Mesenchymal stem cell (in vitro differentiated cells and primary cell): ENCODE data around the gene FRMD4B.

Experiments used
- DNase-seq: peaks from one replicate; pipeline ENCODE4 v3.0.0-alpha.2; 2013
- H2AFZ ChIP-seq: one replicate; pipeline ENCODE4 v1.6.1; 2013; ENCODE audit warnings: low read depth, mild to moderate bottlenecking, control low read depth, inconsistent platforms, low read length, moderate library complexity
- H2AK5ac ChIP-seq: 2 replicates; pipeline ENCODE4 v1.6.1; 2013; ENCODE audit warnings: low read length, moderate library complexity, mild to moderate bottlenecking, inconsistent platforms; ENCODE audit not compliant: severe bottlenecking
- H2BK120ac ChIP-seq: one replicate; pipeline ENCODE4 v1.6.1; 2013; ENCODE audit warnings: low read depth, mild to moderate bottlenecking, inconsistent platforms, low read length, moderate library complexity
- H2BK12ac ChIP-seq, 2 experiments: one replicate each; pipeline ENCODE4 v1.6.1; 2013; ENCODE audit warnings: inconsistent platforms in 2 of 2, low read length in 2 of 2, mild to moderate bottlenecking in 2 of 2, moderate library complexity in 2 of 2, control low read depth in 1 of 2
- H2BK15ac ChIP-seq: one replicate; pipeline ENCODE4 v1.6.1; 2013; ENCODE audit warnings: mild to moderate bottlenecking, low read depth, inconsistent platforms; ENCODE audit not compliant: poor library complexity, severe bottlenecking
- H2BK5ac ChIP-seq: 2 replicates; pipeline ENCODE4 v1.6.1; 2013; ENCODE audit warnings: low read depth, mild to moderate bottlenecking, low read length, control low read depth, inconsistent platforms; ENCODE audit not compliant: poor library complexity, severe bottlenecking
- H3K14ac ChIP-seq, 2 experiments: one replicate each; pipeline ENCODE4 v1.6.1; 2013; ENCODE audit warnings: inconsistent platforms in 2 of 2, low read length in 2 of 2, control low read depth in 1 of 2, mild to moderate bottlenecking in 1 of 2, moderate library complexity in 1 of 2
- H3K18ac ChIP-seq, 2 experiments: one replicate each; pipeline ENCODE4 v1.6.1; 2013; ENCODE audit warnings: inconsistent platforms in 2 of 2, low read length in 2 of 2, control low read depth in 1 of 2, low read depth in 1 of 2, mild to moderate bottlenecking in 1 of 2
- H3K23ac ChIP-seq, 2 experiments: one replicate each; pipeline ENCODE4 v1.6.1; 2013; ENCODE audit warnings: inconsistent platforms in 2 of 2, low read length in 2 of 2, mild to moderate bottlenecking in 2 of 2, moderate library complexity in 2 of 2, control low read depth in 1 of 2
- H3K27ac ChIP-seq: 2 replicates; pipeline ENCODE4 v1.5.1; 2013; ENCODE audit warnings: mild to moderate bottlenecking, moderate library complexity, low read length, control low read depth, inconsistent platforms; ENCODE audit not compliant: poor library complexity, severe bottlenecking
- H3K27me3 ChIP-seq, 2 experiments: 2 replicates each; pipeline versions ENCODE4 v1.6.1 to v1.7.0; 2013; ENCODE audit warnings: low read length in 2 of 2, mild to moderate bottlenecking in 2 of 2, moderate library complexity in 2 of 2, control low read depth in 1 of 2, inconsistent platforms in 1 of 2; ENCODE audit not compliant: control insufficient read depth in 1 of 2, insufficient read depth in 1 of 2
- H3K36me3 ChIP-seq, 2 experiments: 2 replicates each; pipeline versions ENCODE4 v1.6.1 to v1.7.0; 2013; ENCODE audit warnings: low read length in 2 of 2, control low read depth in 1 of 2, inconsistent platforms in 1 of 2, low read depth in 1 of 2, mild to moderate bottlenecking in 1 of 2; ENCODE audit not compliant: insufficient read depth in 2 of 2, control insufficient read depth in 1 of 2
- H3K4ac ChIP-seq, 2 experiments: one replicate each; pipeline ENCODE4 v1.6.1; 2013; ENCODE audit warnings: inconsistent platforms in 2 of 2, low read length in 2 of 2, mild to moderate bottlenecking in 2 of 2, moderate library complexity in 2 of 2, control low read depth in 1 of 2, low read depth in 1 of 2
- H3K4me1 ChIP-seq: 2 replicates; pipeline ENCODE4 v1.6.1; 2013; ENCODE audit warnings: low read depth, low read length, control low read depth; ENCODE audit not compliant: control insufficient read depth, insufficient read depth
- H3K4me2 ChIP-seq: 2 replicates; pipeline ENCODE4 v1.6.1; 2013; ENCODE audit warnings: low read length, mild to moderate bottlenecking, inconsistent platforms; ENCODE audit not compliant: poor library complexity, severe bottlenecking
- H3K4me3 ChIP-seq, 2 experiments: 2 replicates each; pipeline versions ENCODE4 v1.5.1 to v1.7.0; 2013; ENCODE audit warnings: low read length in 2 of 2, mild to moderate bottlenecking in 2 of 2, control low read depth in 1 of 2, low read depth in 1 of 2; ENCODE audit not compliant: insufficient read depth in 1 of 2
- H3K79me1 ChIP-seq: replicated peaks from 2 replicates; pipeline ENCODE4 v1.6.1; 2013; ENCODE audit warnings: mild to moderate bottlenecking, control low read depth, low read length, inconsistent platforms; ENCODE audit not compliant: poor library complexity, severe bottlenecking
- H3K9ac ChIP-seq: 2 replicates; pipeline ENCODE4 v1.7.0; 2013; ENCODE audit warnings: mild to moderate bottlenecking, low read length, moderate library complexity
- H3K9me3 ChIP-seq: 2 replicates; pipeline ENCODE4 v1.7.0; 2013; ENCODE audit warnings: mild to moderate bottlenecking, low read length; ENCODE audit not compliant: control insufficient read depth
- H4K8ac ChIP-seq: one replicate; pipeline ENCODE4 v1.6.1; 2013; ENCODE audit warnings: inconsistent platforms, mild to moderate bottlenecking, low read length, moderate library complexity
- H4K91ac ChIP-seq: one replicate; pipeline ENCODE4 v1.6.1; 2013; ENCODE audit warnings: mild to moderate bottlenecking, low read length, inconsistent platforms
- WGBS: methylation state at CpG from one replicate; pipeline ENCODE4 v1.1.7; 2013; ENCODE audit warnings: mixed read lengths; 5-methylcytosine and 5-hydroxymethylcytosine counted together

The FRMD4B gene

GRCh38 chr3:69379661-69380060, 6.2 kb downstream of the FRMD4B start:
- Histone ChIP-seq H3K27me3 (peaks cover 4 to 21% of the 10 kb centered on the region in 2 experiments), H4K91ac (no peak overlapping the region), H3K4ac (no peak overlapping the region), H2BK5ac (no peak overlapping the region), H4K8ac (no peak overlapping the region), H3K27ac (no peak overlapping the region), H3K18ac (no peak overlapping the region), H3K36me3 (no peaks in the 10 kb centered on the region), H3K23ac (no peak overlapping the region), H3K4me3 (no peak overlapping the region), H3K79me1 (no peaks in the 10 kb centered on the region), H3K14ac (no peak overlapping the region), H3K4me2 (no peak overlapping the region), H3K9ac (no peak overlapping the region), H3K9me3 (peaks cover 4% of the 10 kb centered on the region), H2BK120ac (no peak overlapping the region), H2AFZ (no peak overlapping the region), H2AK5ac (no peak overlapping the region), H3K4me1 (no peaks in the 10 kb centered on the region), H2BK12ac (no peak overlapping the region), H2BK15ac (no peak overlapping the region)
- DNase-seq = no peak
- 100% methylated on average over 3 of the region's 3 CpGs for WGBS

DNA sequence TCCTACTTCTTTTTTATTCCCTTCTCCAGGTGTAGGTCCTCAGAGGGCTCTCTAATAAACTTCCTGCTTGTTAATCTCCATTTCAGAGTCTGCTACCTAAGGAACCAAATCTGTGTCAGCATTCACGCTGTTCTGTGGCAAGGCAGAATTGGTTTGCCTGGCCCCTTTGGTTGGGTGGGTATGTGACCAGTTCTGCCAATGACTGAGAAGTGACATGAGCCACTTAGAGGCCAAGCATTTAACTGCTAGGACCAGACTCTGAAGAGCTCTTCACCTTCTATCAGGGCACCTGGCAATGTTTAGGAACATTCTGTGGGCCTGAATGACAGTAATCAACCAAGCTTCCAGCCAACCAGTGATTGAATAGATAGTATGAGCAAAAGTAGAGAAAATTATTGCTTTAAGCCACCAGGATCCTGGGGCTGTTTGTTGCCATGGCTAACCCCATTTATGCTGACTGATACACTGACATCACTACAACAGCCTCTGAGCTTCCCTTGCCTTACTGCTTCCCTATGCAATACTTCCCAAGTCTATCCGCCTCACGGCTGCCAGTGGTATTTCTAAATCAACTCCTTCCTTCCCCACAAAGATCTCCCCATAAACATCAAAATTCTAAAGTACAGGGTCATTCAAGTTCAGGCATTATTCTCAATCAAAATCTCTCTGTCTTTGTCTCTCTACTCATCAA, 7.6 kb downstream of the FRMD4B start:
- peaks cover 4% of the 10 kb centered on the region for H3K9me3 ChIP-seq
- no peak overlapping the region for H2BK120ac ChIP-seq
- H3K18ac ChIP-seq = no peak overlapping the region
- no peaks in the 10 kb centered on the region for H3K79me1 ChIP-seq
- no peak overlapping the region for H3K27ac ChIP-seq
- H2BK12ac ChIP-seq = no peak overlapping the region
- no peak overlapping the region for H3K4me3 ChIP-seq
- 93% methylated on average over 3 of the region's 3 CpGs for WGBS
- no peak overlapping the region for H4K8ac ChIP-seq
- no peak overlapping the region for H3K4ac ChIP-seq
- no peak overlapping the region for H2BK5ac ChIP-seq
- no peak overlapping the region for H3K4me2 ChIP-seq
- no peak overlapping the region for H3K23ac ChIP-seq
- no peaks in the 10 kb centered on the region for H3K36me3 ChIP-seq
- no peak overlapping the region for H2AK5ac ChIP-seq
- no peak overlapping the region for H4K91ac ChIP-seq
- no peaks in the 10 kb centered on the region for H3K4me1 ChIP-seq
- DNase-seq = no peak
- no peak overlapping the region for H3K14ac ChIP-seq
- H2AFZ ChIP-seq = no peak overlapping the region
- H3K27me3 ChIP-seq = peaks cover 0 to 13% of the 10 kb centered on the region in 2 experiments
- H2BK15ac ChIP-seq = no peak overlapping the region
- H3K9ac ChIP-seq = no peak overlapping the region

GRCh38 chr3:69377262-69377661, 8.6 kb downstream of the FRMD4B start:
- Histone ChIP-seq H4K8ac (no peak overlapping the region), H2BK12ac (no peak overlapping the region), H4K91ac (no peak overlapping the region), H3K9ac (no peak overlapping the region), H3K4me2 (no peak overlapping the region), H3K4me1 (no peaks in the 10 kb centered on the region), H3K18ac (no peak overlapping the region), H3K23ac (no peak overlapping the region), H2BK5ac (no peak overlapping the region), H3K27ac (no peak overlapping the region), H3K79me1 (no peaks in the 10 kb centered on the region), H3K36me3 (no peaks in the 10 kb centered on the region), H2AFZ (no peak overlapping the region), H3K9me3 (peaks cover 4% of the 10 kb centered on the region), H3K4me3 (no peak overlapping the region), H2BK120ac (no peak overlapping the region), H3K27me3 (peaks cover 0 to 13% of the 10 kb centered on the region in 2 experiments), H3K4ac (no peak overlapping the region), H2AK5ac (no peak overlapping the region), H2BK15ac (no peak overlapping the region), H3K14ac (no peak overlapping the region)
- 87% methylated on average over 3 of the region's 3 CpGs for WGBS
- no peak for DNase-seq

DNA sequence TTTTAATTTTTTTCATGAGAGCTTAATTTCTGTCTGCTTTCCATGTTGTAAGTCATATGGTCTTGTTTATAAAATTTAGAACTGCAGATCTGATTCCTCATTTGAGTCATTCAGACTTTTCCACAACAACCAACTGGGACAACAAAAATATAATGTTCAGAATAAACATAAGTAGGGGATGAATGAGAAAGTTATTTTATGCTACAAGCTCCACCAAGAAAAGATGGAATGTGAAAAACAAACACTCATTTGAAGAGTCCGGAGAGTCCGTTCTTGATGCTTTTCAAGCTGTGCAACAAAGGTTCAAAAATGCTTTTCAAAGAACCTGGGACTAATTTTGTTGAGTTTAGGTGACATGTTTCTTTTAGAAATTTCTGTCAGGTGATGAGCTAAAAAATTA, 9.2 kb downstream of the FRMD4B start:
- no peaks in the 10 kb centered on the region for H3K4me1 ChIP-seq
- H2BK5ac ChIP-seq = no peak overlapping the region
- H2BK12ac ChIP-seq = no peak overlapping the region
- no peaks in the 10 kb centered on the region for H3K36me3 ChIP-seq
- no peak overlapping the region for H2BK120ac ChIP-seq
- H2AK5ac ChIP-seq = no peak overlapping the region
- no peak overlapping the region for H3K4ac ChIP-seq
- H3K9ac ChIP-seq = no peak overlapping the region
- H3K27me3 ChIP-seq = peaks cover 0 to 13% of the 10 kb centered on the region in 2 experiments
- H3K27ac ChIP-seq = no peak overlapping the region
- no peak overlapping the region for H4K91ac ChIP-seq
- H2AFZ ChIP-seq = no peak overlapping the region
- H3K18ac ChIP-seq = no peak overlapping the region
- H3K79me1 ChIP-seq = no peaks in the 10 kb centered on the region
- H2BK15ac ChIP-seq = no peak overlapping the region
- H3K14ac ChIP-seq = no peak overlapping the region
- H3K9me3 ChIP-seq = peaks cover 4% of the 10 kb centered on the region
- DNase-seq = no peak
- H3K4me3 ChIP-seq = no peak overlapping the region
- no peak overlapping the region for H4K8ac ChIP-seq
- H3K4me2 ChIP-seq = no peak overlapping the region
- 93% methylated on average over 2 of the region's 2 CpGs for WGBS
- no peak overlapping the region for H3K23ac ChIP-seq
